ENCODE data around the gene CYP2W1.
"Not testable (repeated sequence)": the region's sequence is repeated elsewhere in the genome, so short reads cannot be mapped to it uniquely, and the experiment has no call there.

Gene CYP2W1

DNA sequence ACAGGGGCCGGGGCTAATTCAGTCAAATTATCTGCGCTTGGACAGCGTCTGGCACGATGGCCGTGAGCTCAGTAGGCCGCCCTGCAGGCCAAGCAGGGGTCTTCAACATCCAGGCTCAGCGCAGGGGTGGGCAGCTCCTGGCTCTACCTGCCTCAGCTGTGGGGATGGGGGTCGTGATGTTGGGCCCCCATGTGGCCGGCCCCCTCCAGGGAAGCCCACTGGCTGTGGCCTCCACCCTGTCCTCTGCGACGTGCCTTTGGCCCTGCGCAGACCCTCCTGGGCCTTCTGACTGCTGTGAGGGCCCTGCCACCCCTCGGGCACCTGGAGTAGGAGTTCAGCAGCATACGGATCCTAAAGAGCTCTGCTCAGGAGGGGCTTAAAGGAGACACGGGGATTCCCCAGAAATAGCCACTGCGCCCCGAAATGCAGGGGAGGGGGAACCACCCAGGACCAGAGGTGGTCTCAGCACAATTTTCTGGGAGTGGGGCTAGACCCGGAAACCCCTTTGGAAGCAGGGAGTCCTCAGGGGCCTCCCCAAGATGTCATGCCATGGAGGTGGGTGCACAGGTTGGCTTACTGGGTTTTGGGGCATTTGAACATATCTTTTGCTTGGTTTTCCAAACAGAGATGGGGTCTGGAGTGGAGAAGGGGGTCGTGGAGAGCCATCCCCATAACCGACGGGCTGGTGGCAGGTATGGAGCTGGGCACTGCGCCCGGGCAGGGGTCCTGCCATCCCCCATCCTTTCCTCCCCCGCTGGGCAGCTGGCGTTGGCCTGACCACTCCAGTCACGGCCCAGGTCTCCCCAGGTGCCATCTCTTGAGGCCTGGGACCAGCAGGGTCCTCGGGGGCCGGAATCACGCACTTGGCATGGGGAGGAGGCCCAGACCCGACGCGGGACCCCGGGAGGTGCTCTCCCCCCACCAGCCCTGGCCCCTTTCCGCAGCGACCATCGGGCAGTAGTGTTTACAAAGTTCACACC lies 24.5 kb upstream of the CYP2W1 start (continued):
- TF ChIP-seq MYNN (tag by site-specific recombination; IDR thresholded peaks at IDR 0.05; ENCODE audit: borderline replicate concordance), result no peak
- no peak for TF ChIP-seq ZNF114 (tag by site-specific recombination; IDR thresholded peaks at IDR 0.05)
- no peak for TF ChIP-seq KLF16 (tag by site-specific recombination; IDR thresholded peaks at IDR 0.05)
- TF ChIP-seq, protein P1, sequence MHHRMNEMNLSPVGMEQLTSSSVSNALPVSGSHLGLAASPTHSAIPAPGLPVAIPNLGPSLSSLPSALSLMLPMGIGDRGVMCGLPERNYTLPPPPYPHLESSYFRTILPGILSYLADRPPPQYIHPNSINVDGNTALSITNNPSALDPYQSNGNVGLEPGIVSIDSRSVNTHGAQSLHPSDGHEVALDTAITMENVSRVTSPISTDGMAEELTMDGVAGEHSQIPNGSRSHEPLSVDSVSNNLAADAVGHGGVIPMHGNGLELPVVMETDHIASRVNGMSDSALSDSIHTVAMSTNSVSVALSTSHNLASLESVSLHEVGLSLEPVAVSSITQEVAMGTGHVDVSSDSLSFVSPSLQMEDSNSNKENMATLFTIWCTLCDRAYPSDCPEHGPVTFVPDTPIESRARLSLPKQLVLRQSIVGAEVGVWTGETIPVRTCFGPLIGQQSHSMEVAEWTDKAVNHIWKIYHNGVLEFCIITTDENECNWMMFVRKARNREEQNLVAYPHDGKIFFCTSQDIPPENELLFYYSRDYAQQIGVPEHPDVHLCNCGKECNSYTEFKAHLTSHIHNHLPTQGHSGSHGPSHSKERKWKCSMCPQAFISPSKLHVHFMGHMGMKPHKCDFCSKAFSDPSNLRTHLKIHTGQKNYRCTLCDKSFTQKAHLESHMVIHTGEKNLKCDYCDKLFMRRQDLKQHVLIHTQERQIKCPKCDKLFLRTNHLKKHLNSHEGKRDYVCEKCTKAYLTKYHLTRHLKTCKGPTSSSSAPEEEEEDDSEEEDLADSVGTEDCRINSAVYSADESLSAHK (tag by site-specific recombination; IDR thresholded peaks at IDR 0.05), result no peak
- no peak for TF ChIP-seq ZNF544 (tag by site-specific recombination; IDR thresholded peaks at IDR 0.05)

DNA sequence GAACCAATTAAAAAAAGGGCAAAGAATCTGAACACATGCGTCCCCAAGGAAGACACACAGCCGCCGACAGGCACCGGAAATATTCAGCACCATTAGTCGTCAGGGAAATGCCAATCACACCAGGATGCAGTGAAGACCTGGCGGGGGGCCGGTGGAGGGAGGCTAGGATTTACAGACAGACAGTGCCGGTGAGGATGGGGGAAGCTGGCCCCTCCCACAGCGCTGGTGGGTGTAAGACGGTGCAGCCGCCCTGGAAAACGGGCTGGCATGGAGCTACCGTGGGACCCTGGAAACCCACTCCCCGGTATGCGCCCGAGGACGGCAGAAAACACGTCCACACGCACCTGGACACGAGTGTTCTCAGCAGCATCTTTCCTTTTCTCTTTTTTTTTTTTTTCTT lies 23.7 kb upstream of the CYP2W1 start:
- Histone ChIP-seq H3K4me1 (ENCODE audit: control insufficient read depth, insufficient read depth, low read length) (no peaks in the 10 kb centered on the region), H3K4me3 (ENCODE audit: low read depth, low read length) (no peak overlapping the region), H3K9me3 (ENCODE audit: control insufficient read depth, insufficient read depth, low read depth, low read length) (no peaks in the 10 kb centered on the region), H3K36me3 (ENCODE audit: control insufficient read depth in 2 of 2, insufficient read depth in 1 of 2, low read length in 2 of 2) (no peaks in the 10 kb centered on the region), H3K27ac (ENCODE audit: extremely low read depth, low read depth, low read length) (no peak overlapping the region)
- POLR2A ChIA-PET, result no interaction called here
- CTCF ChIA-PET, result no interaction called here
- no peak for TF ChIP-seq BCL11A (tag by site-specific recombination; IDR thresholded peaks at IDR 0.05; ENCODE audit: low read depth)
- no peak for TF ChIP-seq ZXDB (tag by site-specific recombination; IDR thresholded peaks at IDR 0.05)

DNA sequence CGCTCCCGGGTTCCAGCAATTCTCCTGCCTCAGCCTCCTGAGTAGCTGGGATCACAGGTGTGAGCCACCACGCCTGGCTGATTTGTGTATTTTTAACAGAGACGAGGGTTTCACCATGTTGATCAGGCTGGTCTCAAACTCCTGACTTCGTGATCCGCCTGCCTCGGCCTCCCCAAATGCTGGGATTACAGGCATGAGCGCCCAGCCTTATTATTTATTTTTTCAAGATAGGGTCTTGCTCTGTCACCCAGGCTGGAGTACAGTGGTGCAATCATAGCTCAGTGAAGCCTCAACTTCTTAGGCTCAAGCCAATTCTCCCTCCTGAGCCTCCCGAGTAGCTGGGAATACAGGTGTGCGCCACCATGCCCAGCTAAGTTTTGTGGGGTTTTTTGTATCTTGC lies 23.2 kb upstream of the CYP2W1 start:
- H3K4me1 ChIP-seq (ENCODE audit: control insufficient read depth, insufficient read depth, low read length); H3K4me3 ChIP-seq (ENCODE audit: low read depth, low read length); H3K27ac ChIP-seq (ENCODE audit: extremely low read depth, low read depth, low read length); CTCF ChIA-PET; POLR2A ChIA-PET; H3K9me3 ChIP-seq (ENCODE audit: control insufficient read depth, insufficient read depth, low read depth, low read length); H3K36me3 ChIP-seq (ENCODE audit: control insufficient read depth in 2 of 2, insufficient read depth in 1 of 2, low read length in 2 of 2): not testable (repeated sequence)

DNA sequence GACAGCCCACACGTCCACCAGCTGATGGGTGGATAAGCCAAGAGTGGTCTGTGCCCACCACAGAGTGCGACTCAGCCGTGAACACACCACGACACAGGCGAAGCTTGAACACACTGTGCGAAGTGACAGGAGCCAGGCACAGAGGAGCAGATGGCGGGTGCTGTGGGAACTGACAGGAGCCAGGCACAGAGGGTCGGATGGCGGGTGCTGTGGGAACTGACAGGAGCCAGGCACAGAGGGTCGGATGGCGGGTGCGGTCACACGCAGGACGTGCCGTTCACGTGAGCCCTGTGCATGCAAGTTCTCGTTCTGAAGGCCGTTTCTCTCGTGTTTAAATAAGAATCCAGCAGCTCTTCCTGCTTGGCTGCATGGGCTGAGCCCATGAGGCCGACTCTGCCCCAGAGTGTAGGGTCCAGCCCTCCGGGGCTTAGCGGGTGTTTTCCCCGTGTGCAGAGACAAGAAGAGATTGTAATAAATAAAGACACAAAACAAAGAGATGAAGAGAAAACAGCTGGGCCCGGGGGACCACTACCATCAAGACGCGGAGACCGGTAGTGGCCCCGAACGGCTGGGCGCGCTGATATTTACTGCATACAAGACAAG lies 22.6 kb upstream of the CYP2W1 start:
- no peak overlapping the region for H3K4me3 ChIP-seq (ENCODE audit: low read depth, low read length)
- CTCF ChIA-PET, result no interaction called here
- H3K27ac ChIP-seq (ENCODE audit: extremely low read depth, low read depth, low read length), result no peak overlapping the region
- POLR2A ChIA-PET, result no interaction called here
- H3K9me3 ChIP-seq (ENCODE audit: control insufficient read depth, insufficient read depth, low read depth, low read length), result no peaks in the 10 kb centered on the region
- H3K4me1 ChIP-seq (ENCODE audit: control insufficient read depth, insufficient read depth, low read length), result no peaks in the 10 kb centered on the region
- H3K36me3 ChIP-seq (ENCODE audit: control insufficient read depth in 2 of 2, insufficient read depth in 1 of 2, low read length in 2 of 2), result no peaks in the 10 kb centered on the region
- TF ChIP-seq ZNF214 (tag by site-specific recombination; IDR thresholded peaks at IDR 0.05; ENCODE audit: borderline replicate concordance) (no peak), OVOL3 (tag by site-specific recombination; IDR thresholded peaks at IDR 0.05) (no peak), ZNF747 (tag by site-specific recombination; IDR thresholded peaks at IDR 0.05) (no peak), ZNF280D (tag by site-specific recombination; IDR thresholded peaks at IDR 0.05) (no peak), ZBTB48 (tag by site-specific recombination; IDR thresholded peaks at IDR 0.05) (no peak), ZNF416 (tag by site-specific recombination; IDR thresholded peaks at IDR 0.05) (no peak), SP2 (tag by site-specific recombination; IDR thresholded peaks at IDR 0.05) (no peak), RBAK (tag by site-specific recombination; IDR thresholded peaks at IDR 0.05) (no peak), ZNF155 (tag by site-specific recombination; IDR thresholded peaks at IDR 0.05) (no peak), ZNF114 (tag by site-specific recombination; IDR thresholded peaks at IDR 0.05) (no peak), ZNF561 (tag by site-specific recombination; IDR thresholded peaks at IDR 0.05; ENCODE audit: borderline replicate concordance) (no peak), ZFHX2 (tag by site-specific recombination; conservative IDR thresholded peaks at IDR 0.05) (no peak), ZNF121 (tag by site-specific recombination; IDR thresholded peaks at IDR 0.05) (no peak), HOXD13 (CRISPR knock-in tag; IDR thresholded peaks at IDR 0.05; ENCODE audit: borderline replicate concordance) (no peak)
- TF ChIP-seq, protein P2, sequence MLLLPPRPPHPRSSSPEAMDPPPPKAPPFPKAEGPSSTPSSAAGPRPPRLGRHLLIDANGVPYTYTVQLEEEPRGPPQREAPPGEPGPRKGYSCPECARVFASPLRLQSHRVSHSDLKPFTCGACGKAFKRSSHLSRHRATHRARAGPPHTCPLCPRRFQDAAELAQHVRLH (tag by site-specific recombination; IDR thresholded peaks at IDR 0.05), result no peak

GRCh38 chr7:960972-961371 lies 22.0 kb upstream of the CYP2W1 start:
- POLR2A ChIA-PET, result not testable (repeated sequence)

More at GRCh38 chr7:960972-961371, 22.0 kb upstream of the CYP2W1 start:
- CTCF ChIA-PET, result interaction anchor here (0.7 kb wide), 1 partner anchor 51 kb away, joined by 3 read pairs; no protein-coding TSS in a partner anchor
- not testable (repeated sequence) for H3K4me1 ChIP-seq (ENCODE audit: control insufficient read depth, insufficient read depth, low read length); H3K9me3 ChIP-seq (ENCODE audit: control insufficient read depth, insufficient read depth, low read depth, low read length); H3K4me3 ChIP-seq (ENCODE audit: low read depth, low read length); H3K36me3 ChIP-seq (ENCODE audit: control insufficient read depth in 2 of 2, insufficient read depth in 1 of 2, low read length in 2 of 2); H3K27ac ChIP-seq (ENCODE audit: extremely low read depth, low read depth, low read length)

Data from HEK293 (cell line).